Thyroid gland (tissue), 4 donors: ENCODE measurements around the gene FAM168A. TPM values are rescaled to one million over a fixed set of nuclear protein-coding genes. Genes with fewer than 3 reads are reported as not detected.

Experiments used
- DNase-seq, 2 donors: peaks; one replicate each; pipeline ENCODE4 v3.0.0-alpha.2; 2019
- H3K27ac ChIP-seq, 3 donors: fragments of 200-600 bp; sonication (generic); 1 replicate in 2 of 3; 2 replicates in 1 of 3; pipeline ENCODE4 v1.5.1; 2016 to 2019; ENCODE audit warnings: mild to moderate bottlenecking in 1 of 3, moderate library complexity in 1 of 3
- H3K27me3 ChIP-seq: fragments of 200-600 bp; sonication (generic); one replicate; pipeline ENCODE4 v1.5.1; 2019
- H3K36me3 ChIP-seq, 2 donors: fragments of 200-600 bp; sonication (generic); one replicate each; pipeline ENCODE4 v1.5.1; 2016 to 2019
- H3K4me1 ChIP-seq, 2 donors: fragments of 200-600 bp; sonication (generic); one replicate each; pipeline ENCODE4 v1.5.1; 2017 to 2019
- H3K4me3 ChIP-seq, 3 donors: fragments of 200-600 bp; sonication (generic); replicated peaks in 1 of 3; 1 replicate in 2 of 3; 2 replicates in 1 of 3; pipeline ENCODE4 v1.5.1; 2016; ENCODE audit warnings: mild to moderate bottlenecking in 1 of 3
- H3K9me3 ChIP-seq: fragments of 200-600 bp; sonication (generic); one replicate; pipeline ENCODE4 v1.5.1; 2017
- CTCF ChIP-seq, 6 experiments: fragments of 200-600 bp in 3 of 6; fragments of 450-650 bp in 3 of 6; sonication (generic) in 3 of 6; IDR thresholded peaks; one replicate each; pipeline ENCODE4 v1.5.1; 2016 to 2019; ENCODE audit warnings: antibody characterized with exemption in 6 of 6, mild to moderate bottlenecking in 2 of 6, inconsistent platforms in 1 of 6, moderate library complexity in 1 of 6
- POLR2A ChIP-seq, 2 donors: fragments of 450-650 bp; IDR thresholded peaks; one replicate each; pipeline ENCODE4 v1.6.1; 2017; ENCODE audit warnings: antibody characterized with exemption in 2 of 2, mild to moderate bottlenecking in 2 of 2, moderate library complexity in 1 of 2
- WGBS, 2 donors: methylation state at CpG; one replicate each; pipeline ENCODE4 v1.1.5; 2017; 5-methylcytosine and 5-hydroxymethylcytosine counted together
- intact Hi-C: fragments of 100-400 bp; cut with DNase I; formaldehyde crosslinking; loops from one replicate; pipeline ENCODE4 v1.15.1; 2023
- total RNA-seq, 4 donors: library from RNA; depleted of rRNA; stranded (reverse); fragments of >200 nt; gene quantifications; one replicate each; pipeline ENCODE4 v1.2.3, GENCODE V29; 2016

Gene FAM168A
- total RNA-seq, 4 donors from 2014 or later = 32.7 to 51.0 (median 40.2) TPM

GRCh38 chr11:73614591-73614990, 16.7 kb upstream of the FAM168A start:
- TF ChIP-seq CTCF (IDR thresholded peaks at IDR 0.05) (no peak), POLR2A (IDR thresholded peaks at IDR 0.05) (no peak)
- Histone ChIP-seq H3K4me3 (no peak overlapping the region), H3K9me3 (no peaks in the 10 kb centered on the region), H3K27ac (no peak overlapping the region), H3K4me1 (no peaks in the 10 kb centered on the region), H3K27me3 (no peaks in the 10 kb centered on the region), H3K36me3 (no peaks in the 10 kb centered on the region)
- intact Hi-C loops = no loop called here
- DNase-seq = no peak

DNA sequence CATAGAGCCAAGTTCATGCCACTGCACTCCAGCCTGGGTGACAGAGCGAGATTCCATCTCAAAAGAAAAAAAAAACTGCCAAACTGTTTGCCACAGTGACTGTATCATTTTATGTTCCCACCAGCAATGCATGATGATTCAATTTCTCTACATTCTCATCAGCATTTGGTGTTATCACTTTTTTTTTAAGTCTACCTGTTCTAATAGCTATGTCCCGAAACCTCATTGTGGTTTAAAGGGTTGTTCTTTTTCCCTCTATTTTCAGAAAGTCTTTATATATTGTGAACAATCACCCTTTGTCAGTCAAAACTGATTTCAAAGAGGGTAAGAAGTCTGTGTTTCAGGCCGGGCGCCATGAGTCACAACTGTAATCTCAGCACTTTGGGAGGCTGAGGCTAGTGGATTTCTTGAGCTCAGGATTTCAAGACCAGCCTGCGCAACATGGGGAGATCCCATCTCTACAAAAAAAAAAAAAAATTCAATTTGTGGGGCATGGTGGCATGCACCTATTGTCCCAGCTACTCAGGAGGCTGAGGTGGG, 14.8 kb upstream of the FAM168A start:
- 90 to 94% methylated on average over 5 of the region's 5 CpGs for WGBS, 2 donors
- no peak overlapping the region for H3K4me3 ChIP-seq
- H3K36me3 ChIP-seq = no peaks in the 10 kb centered on the region
- H3K9me3 ChIP-seq = no peaks in the 10 kb centered on the region
- intact Hi-C loops = no loop called here
- H3K4me1 ChIP-seq = no peaks in the 10 kb centered on the region
- no peak overlapping the region for H3K27ac ChIP-seq
- TF ChIP-seq CTCF (IDR thresholded peaks at IDR 0.05) (no peak), POLR2A (IDR thresholded peaks at IDR 0.05) (no peak)
- no peak for DNase-seq
- H3K27me3 ChIP-seq = no peaks in the 10 kb centered on the region

- 37 to 38% methylated on average over 20 of the region's 20 CpGs for WGBS, 2 donors
- H3K9me3 ChIP-seq = no peaks in the 10 kb centered on the region
- peaks cover 12 to 20% of the 10 kb centered on the region in 2 donors for H3K4me1 ChIP-seq
- no peaks in the 10 kb centered on the region for H3K36me3 ChIP-seq
- H3K27ac ChIP-seq = peak overlapping the region in 2 of 3 donors; percentile 76 to 77
- no peak for DNase-seq
- peak overlapping the region; percentile 9 to 86 (median 68) for H3K4me3 ChIP-seq
- no peaks in the 10 kb centered on the region for H3K27me3 ChIP-seq
- no peak for TF ChIP-seq CTCF (IDR thresholded peaks at IDR 0.05)
- intact Hi-C loops = no loop called here
Measured at GRCh38 chr11:73598719-73599379, 937 bp upstream of the FAM168A start.

DNA sequence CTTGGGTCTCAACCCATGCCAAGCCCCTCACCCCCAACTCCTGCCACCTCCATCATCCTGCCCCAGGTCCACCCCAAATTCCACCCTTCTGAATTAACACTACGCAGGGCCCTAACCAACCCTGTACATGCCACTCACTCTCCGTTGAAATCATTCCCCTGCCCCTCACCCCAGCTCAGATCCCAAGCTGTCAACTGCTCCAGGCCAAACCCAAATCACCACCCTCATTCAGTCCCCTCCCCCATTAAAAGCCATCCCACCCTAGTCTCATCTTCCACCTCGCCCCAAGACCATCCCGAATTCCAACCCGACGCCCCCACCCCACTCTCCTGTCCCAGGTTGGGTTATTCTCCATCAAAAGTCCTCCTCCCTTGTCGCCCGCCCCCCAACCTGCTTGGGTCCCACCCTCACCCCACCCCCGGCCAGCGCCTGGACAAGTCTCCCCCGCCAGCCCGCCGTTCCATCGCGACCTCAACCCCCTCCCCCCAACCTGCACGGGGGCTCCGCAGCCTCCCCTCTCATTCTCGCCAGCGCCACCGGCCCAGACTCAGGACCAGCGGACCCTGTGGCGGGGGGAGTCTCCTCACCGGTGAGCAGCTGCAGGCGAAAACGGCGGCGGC, 466 bp downstream of the FAM168A start:
- peak in 1 of 2 donors; percentile 2 for DNase-seq
- 3 to 5% methylated on average over 11 to 23 of the region's 27 CpGs for WGBS, 2 donors

More for the DNA sequence above, 466 bp downstream of the FAM168A start:
- H3K4me1 ChIP-seq = peaks cover 12 to 24% of the 10 kb centered on the region in 2 donors
- no peak for TF ChIP-seq CTCF (IDR thresholded peaks at IDR 0.05)
- no peak for TF ChIP-seq POLR2A (IDR thresholded peaks at IDR 0.05)
- no peaks in the 10 kb centered on the region for H3K36me3 ChIP-seq
- H3K27ac ChIP-seq = peak overlapping the region in 2 of 3 donors; percentile 76 to 77
- H3K9me3 ChIP-seq = no peaks in the 10 kb centered on the region
- H3K4me3 ChIP-seq = peak overlapping the region; percentile 9 to 86 (median 68)
- H3K27me3 ChIP-seq = no peaks in the 10 kb centered on the region
- intact Hi-C loops = no loop called here
